ENCODE results near the gene DNAJC12. TPM values are rescaled to one million over a fixed set of nuclear protein-coding genes. Genes with fewer than 3 reads are reported as not detected.
"Not testable (repeated sequence)": the region's sequence is repeated elsewhere in the genome, so short reads cannot be mapped to it uniquely, and the experiment has no call there.

Gene DNAJC12
- total and polyA plus RNA-seq, 4 donors: 1.2 to 6.4 (median 1.5) TPM

GRCh38 chr10:67767244-67767643 lies 70.7 kb downstream of the DNAJC12 start:
- H3K4me1 ChIP-seq (ENCODE audit: control insufficient read depth in 5 of 5, insufficient read depth in 5 of 5, low read length in 5 of 5): peaks cover 0 to 3% (median 0%) of the 10 kb centered on the region in 5 donors
- no peaks in the 10 kb centered on the region for H3K36me3 ChIP-seq (ENCODE audit: control insufficient read depth in 4 of 4, insufficient read depth in 4 of 4, low read length in 4 of 4)
- H3K27ac ChIP-seq (ENCODE audit: low read depth in 1 of 2, low read length in 1 of 2): no peak overlapping the region
- no peak overlapping the region for H3K4me3 ChIP-seq
- 79 to 86% methylated on average over 2 of the region's 2 CpGs for WGBS, 2 donors
- H3K27me3 ChIP-seq (ENCODE audit: control insufficient read depth in 3 of 3, insufficient read depth in 3 of 3, low read length in 2 of 3): no peaks in the 10 kb centered on the region
- DNase-seq: no peak
- H3K9ac ChIP-seq (ENCODE audit: insufficient read depth in 1 of 2, low read length in 2 of 2): no peak overlapping the region
- TF ChIP-seq CTCF (IDR thresholded peaks at IDR 0.05; ENCODE audit: control extremely low read depth, extremely low read depth): no peak
- ATAC-seq (ENCODE audit: insufficient read depth, low FRiP score): no peak
- no peaks in the 10 kb centered on the region for H3K9me3 ChIP-seq (ENCODE audit: control insufficient read depth in 4 of 4, insufficient read depth in 3 of 4, low read length in 3 of 4)

- peak overlapping the region; percentile 65 to 98 for H3K9ac ChIP-seq (ENCODE audit: insufficient read depth in 1 of 2, low read length in 2 of 2)
- no peaks in the 10 kb centered on the region for H3K27me3 ChIP-seq (ENCODE audit: control insufficient read depth in 3 of 3, insufficient read depth in 3 of 3, low read length in 2 of 3)
- DNase-seq (peak; percentile 98 to 99 (median 98)), ATAC-seq (ENCODE audit: insufficient read depth, low FRiP score) (peak; percentile 93)
- H3K4me3 ChIP-seq: peak overlapping the region; percentile 86
- H3K27ac ChIP-seq (ENCODE audit: low read depth in 1 of 2, low read length in 1 of 2): peak overlapping the region; percentile 78 to 97
- H3K9me3 ChIP-seq (ENCODE audit: control insufficient read depth in 4 of 4, insufficient read depth in 3 of 4, low read length in 3 of 4): no peaks in the 10 kb centered on the region
- no peak for TF ChIP-seq CTCF (IDR thresholded peaks at IDR 0.05; ENCODE audit: control extremely low read depth, extremely low read depth)
- WGBS, 2 donors: 0% methylated on average over 56 of the region's 56 CpGs
- no peaks in the 10 kb centered on the region for H3K36me3 ChIP-seq (ENCODE audit: control insufficient read depth in 4 of 4, insufficient read depth in 4 of 4, low read length in 4 of 4)
- H3K4me1 ChIP-seq (ENCODE audit: control insufficient read depth in 5 of 5, insufficient read depth in 5 of 5, low read length in 5 of 5): peaks cover 0 to 3% (median 0%) of the 10 kb centered on the region in 5 donors
Measured at GRCh38 chr10:67764012-67764822, 73.8 kb downstream of the DNAJC12 start.

GRCh38 chr10:67763499-67764011 lies 74.4 kb downstream of the DNAJC12 start:
- Histone ChIP-seq H3K36me3 (ENCODE audit: control insufficient read depth in 4 of 4, insufficient read depth in 4 of 4, low read length in 4 of 4) (no peaks in the 10 kb centered on the region), H3K4me3 (peak overlapping the region; percentile 86), H3K27me3 (ENCODE audit: control insufficient read depth in 3 of 3, insufficient read depth in 3 of 3, low read length in 2 of 3) (no peaks in the 10 kb centered on the region), H3K27ac (ENCODE audit: low read depth in 1 of 2, low read length in 1 of 2) (peak overlapping the region; percentile 78 to 97), H3K9ac (ENCODE audit: insufficient read depth in 1 of 2, low read length in 2 of 2) (peak overlapping the region in 1 of 2 donors; percentile 98), H3K4me1 (ENCODE audit: control insufficient read depth in 5 of 5, insufficient read depth in 5 of 5, low read length in 5 of 5) (peaks cover 0 to 3% (median 0%) of the 10 kb centered on the region in 5 donors), H3K9me3 (ENCODE audit: control insufficient read depth in 4 of 4, insufficient read depth in 3 of 4, low read length in 3 of 4) (no peaks in the 10 kb centered on the region)
- DNase-seq (peak; percentile 84 to 89 (median 88)), ATAC-seq (ENCODE audit: insufficient read depth, low FRiP score) (peak; percentile 36)
- TF ChIP-seq CTCF (IDR thresholded peaks at IDR 0.05; ENCODE audit: control extremely low read depth, extremely low read depth): no peak
- WGBS, 2 donors: 0 to 1% methylated on average over 22 of the region's 22 CpGs

- ATAC-seq (ENCODE audit: insufficient read depth, low FRiP score); H3K27ac ChIP-seq (ENCODE audit: low read depth in 1 of 2, low read length in 1 of 2): not testable (repeated sequence)
Measured at GRCh38 chr10:67762567-67762966, 75.4 kb downstream of the DNAJC12 start.

More at GRCh38 chr10:67762567-67762966, 75.4 kb downstream of the DNAJC12 start:
- not testable (repeated sequence) for H3K27me3 ChIP-seq (ENCODE audit: control insufficient read depth in 3 of 3, insufficient read depth in 3 of 3, low read length in 2 of 3); H3K9ac ChIP-seq (ENCODE audit: insufficient read depth in 1 of 2, low read length in 2 of 2); DNase-seq; H3K4me3 ChIP-seq; H3K36me3 ChIP-seq (ENCODE audit: control insufficient read depth in 4 of 4, insufficient read depth in 4 of 4, low read length in 4 of 4); H3K4me1 ChIP-seq (ENCODE audit: control insufficient read depth in 5 of 5, insufficient read depth in 5 of 5, low read length in 5 of 5); H3K9me3 ChIP-seq (ENCODE audit: control insufficient read depth in 4 of 4, insufficient read depth in 3 of 4, low read length in 3 of 4)
- 80 to 82% methylated on average over 9 of the region's 9 CpGs for WGBS, 2 donors

Measured in lung (tissue), 12 donors.